Lung (tissue), 12 donors: ENCODE results near the gene FOXO6. TPM values are rescaled to one million over a fixed set of nuclear protein-coding genes. Genes with fewer than 3 reads are reported as not detected.
A peak's percentile ranks its signal among the peaks of the same experiment; 100 is the strongest.

Experiments
- ATAC-seq: fragments of 200-7000 bp; cut with Tn5 transposase; one replicate; pipeline ENCODE4 v1.9.1; 2020; ENCODE audit warnings: moderate number of reproducible peaks; ENCODE audit not compliant: insufficient read depth, low FRiP score
- DNase-seq, 3 donors: peaks; one replicate each; pipeline ENCODE4 v3.0.0-alpha.2; 2013 to 2017
- H3K27ac ChIP-seq, 2 donors: one replicate each; pipeline ENCODE4 v1.5.1; 2013; ENCODE audit warnings: mild to moderate bottlenecking in 2 of 2, moderate library complexity in 2 of 2, control low read depth in 1 of 2, inconsistent platforms in 1 of 2, low read depth in 1 of 2, low read length in 1 of 2
- H3K27me3 ChIP-seq, 3 donors: one replicate each; pipeline ENCODE4 v1.5.1; 2013; ENCODE audit warnings: low read length in 2 of 3; ENCODE audit not compliant: control insufficient read depth in 3 of 3, insufficient read depth in 3 of 3
- H3K36me3 ChIP-seq, 4 donors: one replicate each; pipeline ENCODE4 v1.5.1; 2013; ENCODE audit warnings: low read length in 4 of 4, mild to moderate bottlenecking in 1 of 4, moderate library complexity in 1 of 4; ENCODE audit not compliant: control insufficient read depth in 4 of 4, insufficient read depth in 4 of 4
- H3K4me1 ChIP-seq, 5 donors: one replicate each; pipeline ENCODE4 v1.5.1; 2013; ENCODE audit warnings: low read length in 5 of 5, mild to moderate bottlenecking in 2 of 5, moderate library complexity in 1 of 5; ENCODE audit not compliant: control insufficient read depth in 5 of 5, insufficient read depth in 5 of 5
- H3K4me3 ChIP-seq: one replicate; pipeline ENCODE4 v1.5.1; 2013; ENCODE audit warnings: mild to moderate bottlenecking, control low read depth, moderate library complexity
- H3K9ac ChIP-seq, 2 donors: one replicate each; pipeline ENCODE4 v1.5.1; 2013; ENCODE audit warnings: low read length in 2 of 2, control low read depth in 1 of 2; ENCODE audit not compliant: insufficient read depth in 1 of 2
- H3K9me3 ChIP-seq, 4 donors: one replicate each; pipeline ENCODE4 v1.5.1; 2013; ENCODE audit warnings: low read length in 3 of 4, mild to moderate bottlenecking in 1 of 4, moderate library complexity in 1 of 4; ENCODE audit not compliant: control insufficient read depth in 4 of 4, insufficient read depth in 3 of 4
- WGBS, 2 donors: extraction: QIAGEN DNeasy Blood & Tissue Kit; methylation state at CpG; one replicate each; pipeline ENCODE4 v1.1.7; 2013; 5-methylcytosine and 5-hydroxymethylcytosine counted together
- polyA plus RNA-seq, 2 donors: library from polyadenylated mRNA; stranded (reverse); fragments of 200-250 nt; gene quantifications; one replicate each; pipeline ENCODE4 v1.2.1, GENCODE V29; 2013
- total RNA-seq, 2 donors: library from RNA; depleted of rRNA in 1 of 2; stranded (reverse); fragments of >200 nt in 1 of 2; gene quantifications; one replicate each; pipeline ENCODE4 v1.2.1, GENCODE V29; 2014 to 2021
- TF ChIP-seq, protein P1 (sequence below): IDR thresholded peaks from 2 replicates; pipeline ENCODE4 v1.5.1; 2012; ENCODE audit warnings: mild to moderate bottlenecking; ENCODE audit errors: control extremely low read depth, extremely low read depth
- donor health status: control.
- donor health status: control.
- donor health status: Bipolar disorder and iron deficiency.
- donor health status: healthy.
- donor health status: DM: yes; HTN: yes; CAD: no.

The FOXO6 gene
- total and polyA plus RNA-seq, 4 donors: 0.22 to 2.9 (median 0.86) TPM

DNA sequence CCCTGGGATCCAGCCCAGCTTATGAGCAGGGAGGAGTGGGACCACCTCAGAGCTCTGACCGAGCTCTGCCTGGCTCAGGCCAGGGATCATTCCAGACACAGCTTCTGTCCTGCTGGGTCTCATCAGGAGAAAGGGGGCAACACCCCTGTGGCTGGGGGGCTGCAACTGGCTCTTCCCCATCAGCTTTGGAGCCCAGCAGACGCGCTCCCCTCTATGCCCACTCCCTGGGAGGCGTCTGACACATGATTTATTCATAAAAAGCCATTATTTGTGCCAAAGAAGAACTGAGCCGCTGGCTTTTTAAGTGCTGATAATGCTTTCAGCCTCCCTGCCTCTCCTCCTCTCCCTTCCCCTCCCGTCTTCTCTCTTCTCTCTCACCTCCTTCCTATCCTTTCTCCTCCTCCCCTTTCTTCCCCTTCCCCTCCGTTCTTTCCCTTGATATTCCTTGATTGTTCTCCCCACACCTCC is 25.0 kb downstream of the FOXO6 start:
- Histone ChIP-seq H3K4me1 (peaks cover 2 to 42% (median 15%) of the 10 kb centered on the region in 5 donors), H3K36me3 (no peaks in the 10 kb centered on the region), H3K9me3 (no peaks in the 10 kb centered on the region), H3K4me3 (no peak overlapping the region), H3K27me3 (peaks cover 0 to 13% (median 11%) of the 10 kb centered on the region in 3 donors), H3K9ac (no peak overlapping the region), H3K27ac (no peak overlapping the region)
- ATAC-seq (no peak), DNase-seq (no peak)
- WGBS, 2 donors: 76 to 83% methylated on average over 7 of the region's 7 CpGs
- TF ChIP-seq, protein P1, sequence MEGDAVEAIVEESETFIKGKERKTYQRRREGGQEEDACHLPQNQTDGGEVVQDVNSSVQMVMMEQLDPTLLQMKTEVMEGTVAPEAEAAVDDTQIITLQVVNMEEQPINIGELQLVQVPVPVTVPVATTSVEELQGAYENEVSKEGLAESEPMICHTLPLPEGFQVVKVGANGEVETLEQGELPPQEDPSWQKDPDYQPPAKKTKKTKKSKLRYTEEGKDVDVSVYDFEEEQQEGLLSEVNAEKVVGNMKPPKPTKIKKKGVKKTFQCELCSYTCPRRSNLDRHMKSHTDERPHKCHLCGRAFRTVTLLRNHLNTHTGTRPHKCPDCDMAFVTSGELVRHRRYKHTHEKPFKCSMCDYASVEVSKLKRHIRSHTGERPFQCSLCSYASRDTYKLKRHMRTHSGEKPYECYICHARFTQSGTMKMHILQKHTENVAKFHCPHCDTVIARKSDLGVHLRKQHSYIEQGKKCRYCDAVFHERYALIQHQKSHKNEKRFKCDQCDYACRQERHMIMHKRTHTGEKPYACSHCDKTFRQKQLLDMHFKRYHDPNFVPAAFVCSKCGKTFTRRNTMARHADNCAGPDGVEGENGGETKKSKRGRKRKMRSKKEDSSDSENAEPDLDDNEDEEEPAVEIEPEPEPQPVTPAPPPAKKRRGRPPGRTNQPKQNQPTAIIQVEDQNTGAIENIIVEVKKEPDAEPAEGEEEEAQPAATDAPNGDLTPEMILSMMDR: no peak

DNA sequence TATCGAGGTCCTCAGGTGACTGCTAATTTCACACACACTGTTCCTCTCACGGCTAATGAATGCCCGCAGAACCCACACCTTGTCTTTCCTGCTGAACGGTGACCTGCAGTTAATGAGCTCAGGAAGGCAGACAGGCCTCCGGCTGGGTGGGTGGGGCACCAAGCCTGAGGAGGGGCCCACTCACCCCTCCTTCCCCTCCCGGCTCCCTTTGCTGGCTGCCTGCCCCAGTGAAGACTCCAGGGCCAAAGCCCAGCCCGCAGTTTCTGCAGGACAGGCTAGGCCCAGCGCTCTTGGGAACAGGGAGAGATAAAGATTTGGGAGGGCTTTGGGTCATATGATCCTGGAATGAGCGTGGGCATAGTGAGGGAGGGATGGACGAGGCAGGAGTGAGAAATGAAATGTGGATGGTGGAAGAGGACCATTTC is 26.4 kb downstream of the FOXO6 start:
- TF ChIP-seq, protein P1: no peak
- H3K4me1 ChIP-seq: peaks cover 2 to 36% (median 15%) of the 10 kb centered on the region in 5 donors
- DNase-seq (peak; percentile 95 to 97 (median 96)), ATAC-seq (peak; percentile 36)
- WGBS, 2 donors: 13 to 20% methylated on average over 10 of the region's 10 CpGs
- H3K27me3 ChIP-seq: peaks cover 0 to 13% (median 11%) of the 10 kb centered on the region in 3 donors
- H3K9me3 ChIP-seq: no peaks in the 10 kb centered on the region
- H3K36me3 ChIP-seq: no peaks in the 10 kb centered on the region
- no peak overlapping the region for H3K4me3 ChIP-seq
- no peak overlapping the region for H3K27ac ChIP-seq
- peak overlapping the region in 1 of 2 donors; percentile 50 for H3K9ac ChIP-seq

DNA sequence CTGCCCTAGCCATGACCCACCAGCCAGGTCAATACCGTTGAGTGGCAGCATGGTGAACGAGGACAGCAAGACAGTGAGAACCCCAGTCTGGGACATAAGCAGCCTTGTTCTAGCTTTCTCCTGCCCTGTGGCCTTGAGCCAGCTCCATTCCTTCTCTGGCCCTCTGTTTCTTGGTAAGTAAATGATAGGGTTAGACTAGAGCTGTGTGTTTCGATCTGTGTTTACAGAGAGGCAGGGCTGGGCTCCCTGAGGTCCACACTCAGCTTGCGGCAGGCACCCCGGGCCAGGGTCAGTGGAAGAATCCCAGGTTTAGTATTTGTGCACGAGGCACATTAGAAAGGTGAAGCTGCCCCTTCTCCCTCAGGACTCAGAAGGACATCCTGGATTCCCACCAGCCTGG is 27.3 kb downstream of the FOXO6 start:
- H3K4me1 ChIP-seq: peaks cover 2 to 33% (median 12%) of the 10 kb centered on the region in 5 donors
- H3K36me3 ChIP-seq: no peaks in the 10 kb centered on the region
- H3K4me3 ChIP-seq: no peak overlapping the region
- no peaks in the 10 kb centered on the region for H3K9me3 ChIP-seq
- peaks cover 0 to 11% (median 9%) of the 10 kb centered on the region in 3 donors for H3K27me3 ChIP-seq
- no peak for ATAC-seq
- no peak overlapping the region for H3K9ac ChIP-seq
- H3K27ac ChIP-seq: no peak overlapping the region
- 75 to 85% methylated on average over 6 of the region's 6 CpGs for WGBS, 2 donors
- no peak for DNase-seq
- TF ChIP-seq, protein P1: no peak

DNA sequence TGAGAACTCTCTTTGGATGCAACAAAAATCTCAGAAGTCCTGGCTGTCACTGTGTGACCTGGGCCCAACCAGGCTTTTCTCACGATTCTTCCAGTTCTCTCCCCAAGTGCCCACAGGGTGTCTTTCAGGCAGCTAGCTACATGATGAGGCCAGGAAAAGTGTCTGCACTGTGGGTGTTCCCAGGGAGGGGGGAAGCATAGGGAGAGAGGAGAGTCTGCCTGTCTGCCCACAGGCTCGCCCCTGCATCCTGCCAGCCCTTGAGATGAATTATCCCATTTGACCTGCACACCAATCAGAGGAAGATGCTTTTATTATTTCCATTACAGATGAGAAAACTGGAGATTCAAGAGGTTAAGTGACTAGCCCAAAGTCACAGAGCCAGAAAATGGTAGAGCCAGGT is 27.8 kb downstream of the FOXO6 start:
- no peak overlapping the region for H3K27ac ChIP-seq
- no peak overlapping the region for H3K9ac ChIP-seq
- no peaks in the 10 kb centered on the region for H3K36me3 ChIP-seq
- no peak for ATAC-seq
- DNase-seq: no peak
- WGBS, 2 donors: 93 to 94% methylated on average over 2 of the region's 2 CpGs
- H3K9me3 ChIP-seq: no peaks in the 10 kb centered on the region
- H3K4me3 ChIP-seq: no peak overlapping the region
- TF ChIP-seq, protein P1: no peak
- H3K4me1 ChIP-seq: peaks cover 2 to 32% (median 12%) of the 10 kb centered on the region in 5 donors
- H3K27me3 ChIP-seq: peaks cover 0 to 6% (median 5%) of the 10 kb centered on the region in 3 donors
